BE2C (cell line): Measurements from ENCODE around the gene MAP2K5.

Experiments used
- DNase-seq: peaks from one replicate; pipeline ENCODE4 v3.0.0-alpha.2; 2020
- H3K27me3 ChIP-seq: fragments of 250-450 bp; sonication (Bioruptor Pico); 2 replicates; pipeline ENCODE4 v1.5.1; 2020; ENCODE audit warnings: mild to moderate bottlenecking
- H3K36me3 ChIP-seq: fragments of 250-450 bp; sonication (Bioruptor Pico); 2 replicates; pipeline ENCODE4 v1.5.1; 2020; ENCODE audit warnings: mild to moderate bottlenecking
- H3K4me1 ChIP-seq: fragments of 250-450 bp; sonication (Bioruptor Pico); 2 replicates; pipeline ENCODE4 v1.5.1; 2020
- H3K4me3 ChIP-seq: 2 replicates; pipeline ENCODE4 v1.5.1; 2011; ENCODE audit warnings: low read depth, low read length
- H3K9me3 ChIP-seq: fragments of 250-450 bp; sonication (Bioruptor Pico); 2 replicates; pipeline ENCODE4 v1.5.1; 2020
- TF ChIP-seq, protein P1 (sequence below): IDR thresholded peaks from 2 replicates; pipeline ENCODE4 v1.5.1; 2012; ENCODE audit warnings: mild to moderate bottlenecking, low read depth, low read length

MAP2K5 gene

GRCh38 chr15:67692573-67692972 lies 150.1 kb downstream of the MAP2K5 start:
- no peaks in the 10 kb centered on the region for H3K27me3 ChIP-seq
- DNase-seq: no peak
- TF ChIP-seq, protein P1, sequence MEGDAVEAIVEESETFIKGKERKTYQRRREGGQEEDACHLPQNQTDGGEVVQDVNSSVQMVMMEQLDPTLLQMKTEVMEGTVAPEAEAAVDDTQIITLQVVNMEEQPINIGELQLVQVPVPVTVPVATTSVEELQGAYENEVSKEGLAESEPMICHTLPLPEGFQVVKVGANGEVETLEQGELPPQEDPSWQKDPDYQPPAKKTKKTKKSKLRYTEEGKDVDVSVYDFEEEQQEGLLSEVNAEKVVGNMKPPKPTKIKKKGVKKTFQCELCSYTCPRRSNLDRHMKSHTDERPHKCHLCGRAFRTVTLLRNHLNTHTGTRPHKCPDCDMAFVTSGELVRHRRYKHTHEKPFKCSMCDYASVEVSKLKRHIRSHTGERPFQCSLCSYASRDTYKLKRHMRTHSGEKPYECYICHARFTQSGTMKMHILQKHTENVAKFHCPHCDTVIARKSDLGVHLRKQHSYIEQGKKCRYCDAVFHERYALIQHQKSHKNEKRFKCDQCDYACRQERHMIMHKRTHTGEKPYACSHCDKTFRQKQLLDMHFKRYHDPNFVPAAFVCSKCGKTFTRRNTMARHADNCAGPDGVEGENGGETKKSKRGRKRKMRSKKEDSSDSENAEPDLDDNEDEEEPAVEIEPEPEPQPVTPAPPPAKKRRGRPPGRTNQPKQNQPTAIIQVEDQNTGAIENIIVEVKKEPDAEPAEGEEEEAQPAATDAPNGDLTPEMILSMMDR: no peak
- H3K4me3 ChIP-seq: no peak overlapping the region
- no peaks in the 10 kb centered on the region for H3K4me1 ChIP-seq
- no peaks in the 10 kb centered on the region for H3K36me3 ChIP-seq
- H3K9me3 ChIP-seq: no peaks in the 10 kb centered on the region

DNA sequence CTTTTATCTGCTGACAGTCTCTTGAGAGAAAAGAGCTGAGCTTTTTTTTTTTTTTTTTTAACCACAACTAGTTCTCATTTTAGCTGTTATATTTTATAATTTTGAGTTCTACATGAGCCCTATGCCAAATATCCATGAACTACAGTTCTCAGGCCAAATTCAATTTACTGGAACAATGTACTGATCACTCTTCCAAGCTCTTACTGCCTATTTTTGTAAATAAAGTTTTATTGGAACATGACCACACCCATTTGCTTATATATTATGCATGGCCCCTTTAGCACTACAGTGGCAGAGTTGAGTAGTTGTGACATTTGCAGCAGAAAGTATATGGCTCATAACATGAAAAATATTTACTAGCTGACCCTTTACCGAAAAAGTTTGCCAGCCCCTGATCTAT lies 153.6 kb downstream of the MAP2K5 start:
- Histone ChIP-seq H3K9me3 (no peaks in the 10 kb centered on the region), H3K4me1 (peaks cover 4% of the 10 kb centered on the region; the same call in 1 of the 2 replicates), H3K36me3 (no peaks in the 10 kb centered on the region), H3K27me3 (no peaks in the 10 kb centered on the region), H3K4me3 (no peak overlapping the region)
- no peak for DNase-seq
- TF ChIP-seq, protein P1: no peak

- H3K36me3 ChIP-seq: no peaks in the 10 kb centered on the region
- peaks cover 4% of the 10 kb centered on the region; the same call in 1 of the 2 replicates for H3K4me1 ChIP-seq
- H3K9me3 ChIP-seq: no peaks in the 10 kb centered on the region
- no peak for DNase-seq
- no peaks in the 10 kb centered on the region for H3K27me3 ChIP-seq
- TF ChIP-seq, protein P1: no peak
- no peak overlapping the region for H3K4me3 ChIP-seq
Measured at GRCh38 chr15:67700023-67700422, 157.5 kb downstream of the MAP2K5 start.

DNA sequence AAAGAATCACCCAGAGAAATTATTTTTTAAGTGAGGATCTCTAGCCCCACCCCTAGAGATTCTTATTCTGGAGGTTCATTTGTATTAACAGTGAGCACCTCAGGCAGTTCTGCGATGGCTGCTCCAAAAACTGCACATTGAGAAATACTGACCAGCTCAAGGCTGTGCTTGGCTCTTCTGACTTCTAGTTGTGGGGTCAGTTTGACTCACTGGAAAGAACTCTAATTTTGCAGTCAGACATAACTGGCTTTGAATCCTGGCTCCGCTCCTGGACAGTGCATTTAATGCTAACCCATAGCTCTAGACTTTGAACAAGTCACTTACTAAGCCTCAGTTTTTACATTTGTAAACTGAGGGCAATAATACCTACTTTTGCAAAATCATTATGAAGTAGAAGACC lies 159.2 kb downstream of the MAP2K5 start:
- no peak for DNase-seq
- H3K9me3 ChIP-seq: no peaks in the 10 kb centered on the region
- TF ChIP-seq, protein P1: no peak
- no peak overlapping the region for H3K4me3 ChIP-seq
- peaks cover 4% of the 10 kb centered on the region; the same call in 1 of the 2 replicates for H3K4me1 ChIP-seq
- H3K27me3 ChIP-seq: no peaks in the 10 kb centered on the region
- H3K36me3 ChIP-seq: no peaks in the 10 kb centered on the region

- TF ChIP-seq, protein P1: no peak
- no peak for DNase-seq
- Histone ChIP-seq H3K36me3 (no peaks in the 10 kb centered on the region), H3K27me3 (no peaks in the 10 kb centered on the region), H3K4me1 (no peaks in the 10 kb centered on the region), H3K9me3 (no peaks in the 10 kb centered on the region), H3K4me3 (no peak overlapping the region)
Measured at GRCh38 chr15:67707520-67708283, 165.2 kb downstream of the MAP2K5 start.

- no peaks in the 10 kb centered on the region for H3K36me3 ChIP-seq
- no peak for DNase-seq
- TF ChIP-seq, protein P1: no peak
- no peaks in the 10 kb centered on the region for H3K4me1 ChIP-seq
- H3K9me3 ChIP-seq: no peaks in the 10 kb centered on the region
- no peaks in the 10 kb centered on the region for H3K27me3 ChIP-seq
- no peak overlapping the region for H3K4me3 ChIP-seq
Measured at GRCh38 chr15:67708500-67708899, 166.0 kb downstream of the MAP2K5 start.
